Activated CD4-positive, alpha-beta T cell treated with anti-CD3 and anti-CD28 coated beads for 36 hours (primary cell): ENCODE measurements around the gene MYOM1. TPM values are rescaled to one million over a fixed set of nuclear protein-coding genes. Genes with fewer than 3 reads are reported as not detected.
A peak's percentile ranks its signal among the peaks of the same experiment; 100 is the strongest.

ENCODE experiments used
- ATAC-seq: fragments of 200-7000 bp; cut with Tn5 transposase; one replicate; pipeline ENCODE4 v1.10.0; 2021; ENCODE audit warnings: mild to moderate bottlenecking, moderate library complexity
- CTCF ChIA-PET: fragments of 350-600 bp; sonication (Branson Sonifier 250); formaldehyde crosslinking; loops from one replicate; lab custom pipeline; 2021; ENCODE audit warnings: antibody characterized with exemption; lab: Charles Lee
- POLR2A ChIA-PET: fragments of 350-600 bp; sonication (Branson Sonifier 250); formaldehyde crosslinking; loops from one replicate; lab custom pipeline; 2021; ENCODE audit warnings: antibody characterized with exemption, inconsistent platforms; lab: Charles Lee
- DNase-seq: peaks from one replicate; pipeline ENCODE4 v3.0.0-alpha.2; 2020
- H3K27ac Mint-ChIP-seq: one replicate; pipeline ENCODE4 v1.8.0; 2021; ENCODE audit warnings: mixed read lengths
- H3K27me3 Mint-ChIP-seq: one replicate; pipeline ENCODE4 v1.8.0; 2021; ENCODE audit warnings: mixed read lengths
- H3K36me3 Mint-ChIP-seq: one replicate; pipeline ENCODE4 v1.8.0; 2021; ENCODE audit warnings: low read depth, mixed read lengths
- H3K4me1 Mint-ChIP-seq: one replicate; pipeline ENCODE4 v1.8.0; 2021; ENCODE audit warnings: mixed read lengths
- H3K4me3 Mint-ChIP-seq: one replicate; pipeline ENCODE4 v1.8.0; 2021; ENCODE audit warnings: mild to moderate bottlenecking, moderate library complexity, mixed read lengths
- H3K9me3 Mint-ChIP-seq: one replicate; pipeline ENCODE4 v1.8.0; 2021; ENCODE audit warnings: low read depth, mixed read lengths
- intact Hi-C, 2 experiments: fragments of 100-400 bp; cut with DNase I in 1 of 2; cut with micrococcal nuclease in 1 of 2; formaldehyde crosslinking; loops; one replicate each; pipeline versions ENCODE4 v1.14.2 to v1.15.1; 2022 to 2024; cut with DNase I, micrococcal nuclease
- total RNA-seq, 2 experiments: library from RNA; stranded (reverse); gene quantifications; one replicate each; pipeline ENCODE4 v1.2.3, GENCODE V29; 2021

The MYOM1 gene
- total RNA-seq, 2 experiments from 2014 or later = 0.89 to 0.95 TPM

GRCh38 chr18:3162181-3162580, 57.6 kb downstream of the MYOM1 start:
- Mint-ChIP-seq H3K27ac (no peak overlapping the region), H3K4me3 (no peak overlapping the region), H3K36me3 (no peaks in the 10 kb centered on the region), H3K4me1 (no peaks in the 10 kb centered on the region), H3K9me3 (no peaks in the 10 kb centered on the region), H3K27me3 (no peaks in the 10 kb centered on the region)
- intact Hi-C loops = no loop called here
- ATAC-seq (no peak), DNase-seq (no peak)
- CTCF ChIA-PET = interaction anchor here (1.3 kb wide), 1 partner anchor 33 kb away, joined by 3 read pairs; no protein-coding TSS in a partner anchor
- POLR2A ChIA-PET = no interaction called here

GRCh38 chr18:3159830-3160229, 59.9 kb downstream of the MYOM1 start:
- H3K4me1 Mint-ChIP-seq = no peaks in the 10 kb centered on the region
- no peak overlapping the region for H3K4me3 Mint-ChIP-seq
- POLR2A ChIA-PET = no interaction called here
- no peaks in the 10 kb centered on the region for H3K9me3 Mint-ChIP-seq
- H3K27ac Mint-ChIP-seq = no peak overlapping the region
- CTCF ChIA-PET = interaction anchor here (1.6 kb wide), 1 partner anchor 8 kb away, joined by 7 read pairs; no protein-coding TSS in a partner anchor
- H3K36me3 Mint-ChIP-seq = no peaks in the 10 kb centered on the region
- DNase-seq (no peak), ATAC-seq (no peak)
- intact Hi-C loops = no loop called here
- no peaks in the 10 kb centered on the region for H3K27me3 Mint-ChIP-seq

GRCh38 chr18:3157606-3158005, 62.2 kb downstream of the MYOM1 start:
- H3K36me3 Mint-ChIP-seq = no peaks in the 10 kb centered on the region
- intact Hi-C loops = no loop called here
- ATAC-seq (no peak), DNase-seq (no peak)
- no peak overlapping the region for H3K27ac Mint-ChIP-seq
- ChIA-PET CTCF (interaction anchor here (1.8 kb wide), 1 partner anchor 89 kb away, joined by 4 read pairs; no protein-coding TSS in a partner anchor), POLR2A (no interaction called here)
- H3K27me3 Mint-ChIP-seq = no peaks in the 10 kb centered on the region
- no peaks in the 10 kb centered on the region for H3K9me3 Mint-ChIP-seq
- no peak overlapping the region for H3K4me3 Mint-ChIP-seq
- H3K4me1 Mint-ChIP-seq = no peaks in the 10 kb centered on the region

GRCh38 chr18:3157086-3157485, 62.7 kb downstream of the MYOM1 start:
- POLR2A ChIA-PET = no interaction called here
- no peaks in the 10 kb centered on the region for H3K27me3 Mint-ChIP-seq
- intact Hi-C loops = no loop called here

GRCh38 chr18:3156325-3156640, 63.5 kb downstream of the MYOM1 start:
- ATAC-seq = no peak
- no peaks in the 10 kb centered on the region for H3K4me1 Mint-ChIP-seq
- DNase-seq = no peak
- no peaks in the 10 kb centered on the region for H3K9me3 Mint-ChIP-seq
- no peaks in the 10 kb centered on the region for H3K27me3 Mint-ChIP-seq
- intact Hi-C loops = no loop called here
- H3K36me3 Mint-ChIP-seq = no peaks in the 10 kb centered on the region
- no peak overlapping the region for H3K27ac Mint-ChIP-seq
- CTCF ChIA-PET = interaction anchor here (0.5 kb wide), 1 partner anchor 88 kb away, joined by 3 read pairs; no protein-coding TSS in a partner anchor
- H3K4me3 Mint-ChIP-seq = no peak overlapping the region
- POLR2A ChIA-PET = no interaction called here

More at GRCh38 chr18:3157086-3157485, 62.7 kb downstream of the MYOM1 start:
- no peaks in the 10 kb centered on the region for H3K9me3 Mint-ChIP-seq
- ATAC-seq (no peak), DNase-seq (no peak)
- H3K27ac Mint-ChIP-seq = no peak overlapping the region
- no peaks in the 10 kb centered on the region for H3K4me1 Mint-ChIP-seq
- H3K4me3 Mint-ChIP-seq = no peak overlapping the region
- no peaks in the 10 kb centered on the region for H3K36me3 Mint-ChIP-seq
- CTCF ChIA-PET = no interaction called here

- ChIA-PET POLR2A (no interaction called here), CTCF (interaction anchor here (0.7 to 1.3 kb wide), 4 partner anchors 26 to 230 kb away, joined by 3 read pairs; no protein-coding TSS in a partner anchor)
- Mint-ChIP-seq H3K4me1 (peaks cover 4% of the 10 kb centered on the region), H3K36me3 (no peaks in the 10 kb centered on the region), H3K27me3 (no peaks in the 10 kb centered on the region), H3K9me3 (no peaks in the 10 kb centered on the region), H3K27ac (no peak overlapping the region), H3K4me3 (no peak overlapping the region)
- DNase-seq (no peak), ATAC-seq (no peak)
- intact Hi-C loops = no loop called here
These were observed 65.6 kb downstream of the MYOM1 start for GRCh38 chr18:3154214-3154613.

GRCh38 chr18:3153107-3153704, 66.6 kb downstream of the MYOM1 start:
- ChIA-PET CTCF (interaction anchor here (0.7 to 3.1 kb wide), 8 partner anchors 24 to 306 kb away, joined by 3 to 27 read pairs (median 5); no protein-coding TSS in a partner anchor), POLR2A (no interaction called here)
- H3K4me1 Mint-ChIP-seq = peaks cover 4% of the 10 kb centered on the region
- no peaks in the 10 kb centered on the region for H3K36me3 Mint-ChIP-seq
- H3K27ac Mint-ChIP-seq = no peak overlapping the region
- H3K27me3 Mint-ChIP-seq = no peaks in the 10 kb centered on the region
- intact Hi-C loops = no loop called here
- DNase-seq (no peak), ATAC-seq (no peak)
- no peaks in the 10 kb centered on the region for H3K9me3 Mint-ChIP-seq
- H3K4me3 Mint-ChIP-seq = no peak overlapping the region

- Mint-ChIP-seq H3K27ac (no peak overlapping the region), H3K4me1 (peaks cover 4% of the 10 kb centered on the region), H3K36me3 (no peaks in the 10 kb centered on the region), H3K4me3 (no peak overlapping the region), H3K27me3 (no peaks in the 10 kb centered on the region), H3K9me3 (no peaks in the 10 kb centered on the region)
- no peak for ATAC-seq
- ChIA-PET CTCF (interaction anchor here (0.7 to 3.1 kb wide), 28 partner anchors 9 to 305 kb away, joined by 3 to 27 read pairs (median 5); partner anchors contain the start of gene MYL12A), POLR2A (no interaction called here)
- DNase-seq = no peak
- intact Hi-C loops = no loop called here
These were observed 67.5 kb downstream of the MYOM1 start for GRCh38 chr18:3152294-3152693.

GRCh38 chr18:3151399-3152264, 68.1 kb downstream of the MYOM1 start:
- POLR2A ChIA-PET = no interaction called here
- CTCF ChIA-PET = interaction anchor here (0.5 to 3.1 kb wide), 56 partner anchors 9 to 515 kb away, joined by 3 to 27 read pairs (median 4); partner anchors contain the start of genes LPIN2 and MYL12A
- no peak for DNase-seq
- Mint-ChIP-seq H3K4me1 (peaks cover 4% of the 10 kb centered on the region), H3K27ac (no peak overlapping the region), H3K9me3 (no peaks in the 10 kb centered on the region), H3K4me3 (no peak overlapping the region), H3K36me3 (no peaks in the 10 kb centered on the region), H3K27me3 (no peaks in the 10 kb centered on the region)
- ATAC-seq = no peak
- intact Hi-C loops = loop anchor here (1.0 to 2.0 kb wide), 5 partner anchors 95 to 219 kb away; partner anchors contain the start of gene MYL12A (in 1 of the 2)

GRCh38 chr18:3150688-3151087, 69.1 kb downstream of the MYOM1 start:
- POLR2A ChIA-PET = no interaction called here
- CTCF ChIA-PET = interaction anchor here (1.3 to 3.1 kb wide), 8 partner anchors 13 to 203 kb away, joined by 3 to 27 read pairs (median 6); no protein-coding TSS in a partner anchor
- Mint-ChIP-seq H3K4me3 (no peak overlapping the region), H3K9me3 (no peaks in the 10 kb centered on the region), H3K27ac (no peak overlapping the region), H3K27me3 (no peaks in the 10 kb centered on the region), H3K4me1 (peaks cover 4% of the 10 kb centered on the region), H3K36me3 (no peaks in the 10 kb centered on the region)
- ATAC-seq (no peak), DNase-seq (no peak)
- intact Hi-C loops = loop anchor here (1.0 to 2.0 kb wide), 5 partner anchors 96 to 218 kb away; partner anchors contain the start of gene MYL12A (in 1 of the 2)

GRCh38 chr18:3150274-3150673, 69.5 kb downstream of the MYOM1 start:
- CTCF ChIA-PET = interaction anchor here (1.4 to 3.1 kb wide), 2 partner anchors 67 to 96 kb away, joined by 3 to 27 read pairs; no protein-coding TSS in a partner anchor
- peaks cover 4% of the 10 kb centered on the region for H3K4me1 Mint-ChIP-seq
- no peaks in the 10 kb centered on the region for H3K27me3 Mint-ChIP-seq
- POLR2A ChIA-PET = no interaction called here
- no peaks in the 10 kb centered on the region for H3K9me3 Mint-ChIP-seq
- DNase-seq (peak; percentile 17), ATAC-seq (peak; percentile 79)
- no peaks in the 10 kb centered on the region for H3K36me3 Mint-ChIP-seq
- no peak overlapping the region for H3K27ac Mint-ChIP-seq
- intact Hi-C loops = loop anchor here (2.0 kb wide), 3 partner anchors 97 to 165 kb away; partner anchors contain the start of gene MYL12A (in 1 of the 2)
- H3K4me3 Mint-ChIP-seq = no peak overlapping the region
